K562 (cell line): ENCODE results near the gene DOCK3. TPM values are rescaled to one million over a fixed set of nuclear protein-coding genes. Genes with fewer than 3 reads are reported as not detected.

ENCODE experiments used
- ATAC-seq: fragments of 200-7000 bp; cut with Tn5 transposase; 3 replicates; pipeline ENCODE4 v1.9.1; 2020; ENCODE audit warnings: moderate library complexity
- BruUV-seq: library from RNA; stranded (reverse); fragments of 400-500 nt; replicated peaks from 2 replicates; lab custom pipeline; 2021; lab: Mats Ljungman, UMichigan
- CTCF ChIA-PET: fragments of 300-600 bp; formaldehyde crosslinking; extraction: SDS; loops from one replicate; lab custom pipeline; 2021; ENCODE audit warnings: low intra/inter-chr PET ratio; lab: Yijun Ruan, JAX
- POLR2A ChIA-PET: fragments of 300-600, 350-650 bp; sonication (Branson Sonifier 250); formaldehyde crosslinking; extraction: SDS; loops from one replicate; lab custom pipeline; 2021; ENCODE audit warnings: antibody characterized with exemption, inconsistent platforms; lab: Yijun Ruan, JAX
- DNase-seq, 4 experiments: peaks; one replicate each; pipeline versions ENCODE4 v3.0.0 to v3.0.0-alpha.2; 2011 to 2018; ENCODE audit warnings: low spot score in 3 of 4, mixed read lengths in 3 of 4; ENCODE audit errors: extremely low read depth in 1 of 4
- FAIRE-seq: peaks from 2 replicates; lab custom pipeline; 2011; peaks lifted over from hg19 to GRCh38; lab: Jason Lieb, UNC
- H2AFZ ChIP-seq: 2 replicates; pipeline ENCODE4 v1.6.0; 2011; ENCODE audit warnings: low read depth, low read length, control low read depth, inconsistent platforms
- H3K27ac ChIP-seq: fragments of 200-600 bp; 3 replicates; pipeline ENCODE4 v1.8.0; 2011; ENCODE audit warnings: low read depth, mild to moderate bottlenecking, control low read depth, inconsistent platforms, low read length, moderate library complexity, mixed read lengths; ENCODE audit errors: extremely low read depth
- H3K27me3 ChIP-seq, 2 experiments: fragments of 300-600 bp in 1 of 2; 2 replicates in 1 of 2; 3 replicates in 1 of 2; pipeline versions ENCODE4 v1.6.0 to v1.8.0; 2011; ENCODE audit warnings: inconsistent platforms in 2 of 2, low read length in 2 of 2, mild to moderate bottlenecking in 1 of 2, mixed read lengths in 1 of 2, moderate library complexity in 1 of 2; ENCODE audit not compliant: control insufficient read depth in 2 of 2, insufficient read depth in 2 of 2
- H3K36me3 ChIP-seq: fragments of 300-600 bp; 3 replicates; pipeline ENCODE4 v1.8.0; 2011; ENCODE audit warnings: mild to moderate bottlenecking, low read length, inconsistent platforms; ENCODE audit not compliant: control insufficient read depth, insufficient read depth
- H3K4me1 ChIP-seq, 2 experiments: fragments of 200-600 bp in 1 of 2; replicated peaks in 1 of 2; 2 replicates in 1 of 2; 3 replicates in 1 of 2; pipeline versions ENCODE4 v1.5.1 to v1.8.0; 2011; ENCODE audit warnings: inconsistent platforms in 2 of 2, low read length in 2 of 2, mild to moderate bottlenecking in 1 of 2, mixed read lengths in 1 of 2, moderate library complexity in 1 of 2; ENCODE audit not compliant: control insufficient read depth in 2 of 2, insufficient read depth in 2 of 2
- H3K4me2 ChIP-seq: 2 replicates; pipeline ENCODE4 v1.6.1; 2011; ENCODE audit warnings: low read length, control low read depth, inconsistent platforms, mixed read lengths; ENCODE audit not compliant: insufficient read depth
- H3K4me3 ChIP-seq: fragments of 200-600 bp; sonication (generic), shearing (Covaris generic); 2 replicates; pipeline ENCODE4 v1.5.1; 2016; ENCODE audit warnings: control low read depth, inconsistent platforms
- H3K79me2 ChIP-seq: fragments of 200-600 bp; 3 replicates; pipeline ENCODE4 v1.8.0; 2011; ENCODE audit warnings: low read length, inconsistent platforms; ENCODE audit not compliant: control insufficient read depth, insufficient read depth
- H3K9ac ChIP-seq, 2 experiments: 2 replicates each; pipeline versions ENCODE4 v1.6.0 to v1.6.1; 2011; ENCODE audit warnings: low read depth in 2 of 2, low read length in 2 of 2, control low read depth in 1 of 2, inconsistent platforms in 1 of 2, mild to moderate bottlenecking in 1 of 2, mixed read lengths in 1 of 2; ENCODE audit not compliant: insufficient read depth in 1 of 2
- H3K9me1 ChIP-seq: one replicate; pipeline ENCODE4 v1.6.0; 2011; ENCODE audit warnings: inconsistent platforms, mild to moderate bottlenecking, low read length, moderate library complexity; ENCODE audit not compliant: control insufficient read depth, insufficient read depth
- H3K9me3 ChIP-seq: replicated peaks from 2 replicates; pipeline ENCODE4 v1.5.1; 2011; ENCODE audit warnings: low read depth, low read length, inconsistent platforms; ENCODE audit not compliant: control insufficient read depth, insufficient read depth
- H4K20me1 ChIP-seq: replicated peaks from 2 replicates; pipeline ENCODE4 v1.6.1; 2011; ENCODE audit warnings: low read length, inconsistent platforms, mixed read lengths; ENCODE audit not compliant: control insufficient read depth, insufficient read depth
- ARID3A ChIP-seq: IDR thresholded peaks from 2 replicates; pipeline ENCODE4 v1.6.1; 2012; ENCODE audit warnings: low read depth, low read length, improper control_type of control experiment, borderline replicate concordance
- ASH1L ChIP-seq: fragments of 450-650 bp; IDR thresholded peaks from 2 replicates; pipeline ENCODE4 v1.6.1; 2018; ENCODE audit warnings: borderline replicate concordance, mild to moderate bottlenecking, low read depth; ENCODE audit not compliant: partially characterized antibody
- ATF1 ChIP-seq, 2 experiments: fragments of 450-650 bp in 1 of 2; IDR thresholded peaks; 2 replicates each; pipeline ENCODE4 v1.6.1; 2016; ENCODE audit warnings: missing compliant biosample characterization in 1 of 2, missing genetic modification characterization in 1 of 2
- HCFC1 ChIP-seq: IDR thresholded peaks from 2 replicates; pipeline ENCODE4 v1.6.1; 2012; ENCODE audit warnings: low read depth, low read length, improper control_type of control experiment
- NCOA4 ChIP-seq: fragments of 450-650 bp; IDR thresholded peaks from 2 replicates; pipeline ENCODE4 v1.6.1; 2018; ENCODE audit warnings: mild to moderate bottlenecking; ENCODE audit not compliant: partially characterized antibody
- NFRKB ChIP-seq: fragments of 450-650 bp; IDR thresholded peaks from 2 replicates; pipeline ENCODE4 v1.6.1; 2016; ENCODE audit warnings: low read depth
- PTRF ChIP-seq: fragments of 450-650 bp; IDR thresholded peaks from 2 replicates; pipeline ENCODE4 v1.6.1; 2016; ENCODE audit warnings: mild to moderate bottlenecking, missing genetic modification characterization, missing compliant biosample characterization
- RFX7 ChIP-seq: fragments of 250-450 bp; sonication (Bioruptor Pico); IDR thresholded peaks from 2 replicates; pipeline ENCODE4 v1.5.1; 2021; ENCODE audit warnings: mild to moderate bottlenecking
- SIN3B ChIP-seq: fragments of 450-650 bp; IDR thresholded peaks from 2 replicates; pipeline ENCODE4 v1.6.1; 2017; ENCODE audit warnings: low read depth, mild to moderate bottlenecking, moderate library complexity
- SMARCA4 ChIP-seq: fragments of 450-650 bp; IDR thresholded peaks from 2 replicates; pipeline ENCODE4 v1.6.1; 2016
- SMARCA5 ChIP-seq: fragments of 450-650 bp; IDR thresholded peaks from 2 replicates; pipeline ENCODE4 v1.6.1; 2016
- SRSF1 ChIP-seq: fragments of 200-400 bp; formaldehyde crosslinking; IDR thresholded peaks from 2 replicates; pipeline ENCODE4 v1.6.1; 2017; ENCODE audit warnings: mild to moderate bottlenecking, low read depth, low read length, moderate library complexity
- ZBTB26 ChIP-seq: fragments of 450-650 bp; formaldehyde crosslinking; IDR thresholded peaks from 2 replicates; pipeline ENCODE4 v1.4.0; 2022; ENCODE audit warnings: missing genetic modification characterization
- ZNF140 ChIP-seq: fragments of 250-450 bp; sonication (Bioruptor Pico); IDR thresholded peaks from 2 replicates; pipeline ENCODE4 v1.8.0; 2021; ENCODE audit warnings: moderate library complexity, mild to moderate bottlenecking, inconsistent platforms
- ZNF398 ChIP-seq: fragments of 250-450 bp; sonication (Bioruptor Pico); IDR thresholded peaks from 2 replicates; pipeline ENCODE4 v1.8.0; 2021; ENCODE audit warnings: moderate library complexity, mild to moderate bottlenecking, inconsistent platforms
- ZNF431 ChIP-seq: sonication (generic); formaldehyde crosslinking; IDR thresholded peaks from 2 replicates; pipeline ENCODE4 v1.8.0; 2022; ENCODE audit warnings: mild to moderate bottlenecking, missing genetic modification reagents
- ZNF589 ChIP-seq: fragments of 200-800 bp; sonication (Bioruptor generic); IDR thresholded peaks from 2 replicates; pipeline ENCODE4 v1.6.1; 2016; ENCODE audit warnings: low read depth, missing genetic modification characterization, missing compliant biosample characterization
- WGBS: fragments of 100-300 bp; shearing (Covaris generic); methylation state at CpG from one replicate; pipeline ENCODE4 v1.1.6; 2016; ENCODE audit warnings: low coverage, mixed read lengths; ENCODE audit not compliant: insufficient coverage; ENCODE audit errors: missing lambda C conversion rate; 5-methylcytosine and 5-hydroxymethylcytosine counted together
- in situ Hi-C: fragments of 300-500 bp; cut with MboI; formaldehyde crosslinking; loops from 4 replicates; pipeline ENCODE4 v1.15.0; 2018; ENCODE audit warnings: inconsistent platforms, mixed read lengths
- intact Hi-C: fragments of 100-400 bp; cut with micrococcal nuclease; formaldehyde crosslinking; loops from 2 replicates; pipeline ENCODE4 v1.14.2; 2022
- polyA plus RNA-seq, 8 experiments: library from polyadenylated mRNA; depleted of rRNA in 4 of 8; stranded (reverse) in 5 of 8; unstranded in 3 of 8; fragments of >200 nt; fragmentation: Nextera tagmentation in 2 of 8; fragmentation: Illumina TruSeq in 1 of 8; extraction: Ambion mirVana in 2 of 8; extraction: Trizol in 1 of 8; gene quantifications; 2 replicates each; pipeline versions ENCODE4 v1.2.1 to v1.2.3, GENCODE V29; 2011 to 2014; ENCODE audit warnings: inconsistent platforms in 1 of 8, missing spikeins in 1 of 8
- total RNA-seq, 7 experiments: library from RNA; depleted of rRNA in 6 of 7; stranded (reverse); fragments of >200 nt in 6 of 7; fragmentation: Illumina TruSeq in 2 of 7; extraction: Trizol in 2 of 7; gene quantifications; 2 replicates each; pipeline versions ENCODE4 v1.2.1 to v1.2.3, GENCODE V29; 2011 to 2021; ENCODE audit warnings: low replicate concordance in 1 of 7

Gene DOCK3
- total and polyA plus RNA-seq, 9 of the 15 experiments (the other 6 are each of a cell fraction or from before 2014, with no cell fraction given) = under 0.01 to 0.03 (median 0.01) TPM; not detected in 4

GRCh38 chr3:50806806-50807205 is 132.1 kb downstream of the DOCK3 start:
- intact Hi-C loops (no loop called here), in situ Hi-C loops (no loop called here)
- no peak overlapping the region for H3K4me3 ChIP-seq
- H3K9me3 ChIP-seq = no peaks in the 10 kb centered on the region
- H2AFZ ChIP-seq = no peak overlapping the region
- H3K36me3 ChIP-seq = no peaks in the 10 kb centered on the region
- POLR2A ChIA-PET = no interaction called here
- H3K79me2 ChIP-seq = no peaks in the 10 kb centered on the region
- no TSS peak for BruUV-seq
- H3K9ac ChIP-seq = no peak overlapping the region
- DNase-seq (no peak), FAIRE-seq (no peak), ATAC-seq (no peak)
- no peaks in the 10 kb centered on the region for H3K9me1 ChIP-seq
- TF ChIP-seq ZNF431 (CRISPR knock-in tag) (no peak), SIN3B (no peak), ZNF398 (CRISPR knock-in tag) (no peak), NCOA4 (no peak), RFX7 (CRISPR knock-in tag) (no peak), SMARCA4 (no peak), SMARCA5 (no peak), SRSF1 (no peak), ASH1L (no peak), HCFC1 (no peak), ZNF589 (CRISPR knock-in tag) (no peak), ZBTB26 (no peak), PTRF (no peak), ZNF140 (CRISPR knock-in tag) (no peak), ATF1 (CRISPR knock-in tag; IDR thresholded peaks at IDR 0.05) (no peak), ATF1 (tag; IDR thresholded peaks at IDR 0.05) (no peak), NFRKB (no peak), ARID3A (no peak)
- H3K27me3 ChIP-seq = no peaks in the 10 kb centered on the region; a peak in 1 of 5 replicates
- WGBS = 0% methylated on average over 4 of the region's 4 CpGs
- H3K4me1 ChIP-seq = no peaks in the 10 kb centered on the region
- no peaks in the 10 kb centered on the region for H4K20me1 ChIP-seq
- H3K27ac ChIP-seq = no peak overlapping the region
- CTCF ChIA-PET = no interaction called here
- H3K4me2 ChIP-seq = no peak overlapping the region
